ENCODE results near the gene MAN1B1. TPM values are rescaled to one million over a fixed set of nuclear protein-coding genes. Genes with fewer than 3 reads are reported as not detected.

Gene MAN1B1
- total and polyA plus RNA-seq, 2 of the 4 experiments (the other 2 are of a cell fraction): 28.7 to 55.1 TPM

DNA sequence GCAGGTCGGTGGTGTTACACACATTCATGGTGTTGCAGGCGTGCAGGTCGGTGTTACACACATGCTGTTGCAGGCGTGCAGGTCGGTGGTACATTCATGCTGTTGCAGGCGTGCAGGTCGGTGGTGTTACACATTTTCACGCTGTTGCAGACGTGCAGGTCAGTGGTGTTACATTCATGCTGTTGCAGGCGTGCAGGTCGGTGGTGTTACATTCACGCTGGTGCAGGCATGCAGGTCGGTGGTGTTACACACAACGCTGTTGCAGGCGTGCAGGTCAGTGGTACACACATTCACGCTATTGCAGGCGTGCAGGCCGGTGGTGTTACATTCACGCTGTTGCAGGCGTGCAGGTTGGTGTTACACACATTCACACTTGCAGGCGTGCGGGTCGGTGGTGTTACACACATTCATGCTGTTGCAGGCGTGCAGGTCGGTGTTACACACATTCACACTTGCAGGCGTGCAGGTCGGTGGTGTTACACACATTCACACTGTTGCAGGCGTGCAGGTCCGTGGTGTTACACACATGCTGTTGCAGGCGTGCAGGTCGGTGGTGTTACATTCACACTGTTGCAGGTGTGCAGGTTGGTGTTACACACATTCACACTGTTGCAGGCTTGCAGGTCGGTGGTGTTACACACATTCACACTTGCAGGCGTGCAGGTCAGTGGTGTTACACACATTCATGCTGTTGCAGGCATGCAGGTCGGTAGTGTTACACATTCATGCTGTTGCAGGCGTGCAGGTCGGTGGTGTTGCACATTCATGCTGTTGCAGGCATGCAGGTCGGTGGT is 16.6 kb downstream of the MAN1B1 start:
- H2BK20ac ChIP-seq (ENCODE audit: low read depth, low read length): no peak overlapping the region
- H3K56ac ChIP-seq (ENCODE audit: extremely low read depth, insufficient read depth, low read length): no peak overlapping the region
- peaks cover 5% of the 10 kb centered on the region for H4K20me1 ChIP-seq (ENCODE audit: insufficient read depth, low read length)
- CTCF ChIA-PET: no interaction called here
- POLR2A ChIA-PET (ENCODE audit: unreplicated experiment): no interaction called here
- no peak overlapping the region for H2BK15ac ChIP-seq (ENCODE audit: low read depth, low read length)
- H4K8ac ChIP-seq (ENCODE audit: low read depth in 2 of 2, low read length in 2 of 2): no peak overlapping the region
- no peak overlapping the region for H2AK5ac ChIP-seq (ENCODE audit: low read depth, low read length)
- 93% methylated on average over 37 of the region's 37 CpGs; no CpG with 5 or more reads in 1 of the 2 experiments for WGBS, 2 experiments (ENCODE audit: extremely low coverage in 2 of 2, insufficient read length in 1 of 2)
- H3K79me1 ChIP-seq (ENCODE audit: low read depth in 1 of 2, low read length in 2 of 2): peaks cover 0 to 23% of the 10 kb centered on the region in 2 experiments; a peak in 3 of 4 replicates
- no peak overlapping the region for H3K9ac ChIP-seq (ENCODE audit: low read depth, low read length)
- no peak for DNase-seq
- TF ChIP-seq FOS (IDR thresholded peaks at IDR 0.05; ENCODE audit: low read depth, low read length) (no peak), RFX5 (IDR thresholded peaks at IDR 0.05; ENCODE audit: low read depth, low read length) (no peak), CHD1 (IDR thresholded peaks at IDR 0.05; ENCODE audit: low read depth, low read length) (no peak), RCOR1 (IDR thresholded peaks at IDR 0.05; ENCODE audit: insufficient replicate concordance, low read length) (no peak), RAD21 (IDR thresholded peaks at IDR 0.05; ENCODE audit: low read length) (no peak), SMC3 (IDR thresholded peaks at IDR 0.05; ENCODE audit: low read depth, low read length) (no peak)
- TF ChIP-seq, protein P1, sequence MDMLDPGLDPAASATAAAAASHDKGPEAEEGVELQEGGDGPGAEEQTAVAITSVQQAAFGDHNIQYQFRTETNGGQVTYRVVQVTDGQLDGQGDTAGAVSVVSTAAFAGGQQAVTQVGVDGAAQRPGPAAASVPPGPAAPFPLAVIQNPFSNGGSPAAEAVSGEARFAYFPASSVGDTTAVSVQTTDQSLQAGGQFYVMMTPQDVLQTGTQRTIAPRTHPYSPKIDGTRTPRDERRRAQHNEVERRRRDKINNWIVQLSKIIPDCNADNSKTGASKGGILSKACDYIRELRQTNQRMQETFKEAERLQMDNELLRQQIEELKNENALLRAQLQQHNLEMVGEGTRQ (IDR thresholded peaks at IDR 0.05; ENCODE audit: low read depth, low read length): no peak
- TF ChIP-seq, protein P2, sequence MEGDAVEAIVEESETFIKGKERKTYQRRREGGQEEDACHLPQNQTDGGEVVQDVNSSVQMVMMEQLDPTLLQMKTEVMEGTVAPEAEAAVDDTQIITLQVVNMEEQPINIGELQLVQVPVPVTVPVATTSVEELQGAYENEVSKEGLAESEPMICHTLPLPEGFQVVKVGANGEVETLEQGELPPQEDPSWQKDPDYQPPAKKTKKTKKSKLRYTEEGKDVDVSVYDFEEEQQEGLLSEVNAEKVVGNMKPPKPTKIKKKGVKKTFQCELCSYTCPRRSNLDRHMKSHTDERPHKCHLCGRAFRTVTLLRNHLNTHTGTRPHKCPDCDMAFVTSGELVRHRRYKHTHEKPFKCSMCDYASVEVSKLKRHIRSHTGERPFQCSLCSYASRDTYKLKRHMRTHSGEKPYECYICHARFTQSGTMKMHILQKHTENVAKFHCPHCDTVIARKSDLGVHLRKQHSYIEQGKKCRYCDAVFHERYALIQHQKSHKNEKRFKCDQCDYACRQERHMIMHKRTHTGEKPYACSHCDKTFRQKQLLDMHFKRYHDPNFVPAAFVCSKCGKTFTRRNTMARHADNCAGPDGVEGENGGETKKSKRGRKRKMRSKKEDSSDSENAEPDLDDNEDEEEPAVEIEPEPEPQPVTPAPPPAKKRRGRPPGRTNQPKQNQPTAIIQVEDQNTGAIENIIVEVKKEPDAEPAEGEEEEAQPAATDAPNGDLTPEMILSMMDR (conservative IDR thresholded peaks at IDR 0.05; ENCODE audit: low read depth, low read length): no peak
- no TSS peak for BruUV-seq (replicated peaks)
- intact Hi-C loops (cut with micrococcal nuclease): no loop called here
- H3K4me1 ChIP-seq (ENCODE audit: control insufficient read depth, insufficient read depth, low read length): no peaks in the 10 kb centered on the region
- H3K9me1 ChIP-seq (ENCODE audit: insufficient read depth, low read length): peaks cover 2% of the 10 kb centered on the region; the same call in 1 of the 2 replicates
- no peak for ATAC-seq (ENCODE audit: low read depth)
- peaks cover 74% of the 10 kb centered on the region for H3K36me3 ChIP-seq (ENCODE audit: control insufficient read depth, insufficient read depth, low read length)
- no peak overlapping the region for H3K4me3 ChIP-seq (ENCODE audit: insufficient read depth, low read depth, low read length)
- no peak overlapping the region for H3K4ac ChIP-seq (ENCODE audit: low read depth, low read length)
- no peak overlapping the region for H2AFZ ChIP-seq (replicated peaks; ENCODE audit: low read length, poor library complexity)
- no peak overlapping the region for H3K27ac ChIP-seq (ENCODE audit: insufficient read depth, low read length)
- H2BK120ac ChIP-seq (ENCODE audit: low read depth, low read length): no peak overlapping the region
- H2BK5ac ChIP-seq (ENCODE audit: low read depth, low read length, poor library complexity, severe bottlenecking): no peak overlapping the region
- no peaks in the 10 kb centered on the region for H3K27me3 ChIP-seq (ENCODE audit: control insufficient read depth, insufficient read depth, low read length)
- H3K23ac ChIP-seq (ENCODE audit: low read depth, low read length): no peak overlapping the region
- dilution Hi-C loops (cut with HindIII; ENCODE audit: low sequenced_read_pairs, unreplicated experiment): no loop called here
- H3K9me3 ChIP-seq (ENCODE audit: control insufficient read depth, insufficient read depth, low read length): no peaks in the 10 kb centered on the region; the same call in 1 of the 2 replicates
- H3K14ac ChIP-seq (replicated peaks; ENCODE audit: low read depth, low read length): no peak overlapping the region
- in situ Hi-C loops (cut with MboI; ENCODE audit: low sequenced_read_pairs): no loop called here
- no peak overlapping the region for H3K4me2 ChIP-seq (ENCODE audit: low read depth, low read length)
- no peak overlapping the region for H4K5ac ChIP-seq (ENCODE audit: low read depth, low read length)
- no peak overlapping the region for H3K18ac ChIP-seq (ENCODE audit: low read depth, low read length)
- H4K91ac ChIP-seq (ENCODE audit: insufficient read depth, low read depth, low read length): no peak overlapping the region
- H2AK9ac ChIP-seq (replicated peaks; ENCODE audit: low read depth, low read length, poor library complexity): no peak overlapping the region
